ENCODE results near the gene SARDH.

The SARDH gene

DNA sequence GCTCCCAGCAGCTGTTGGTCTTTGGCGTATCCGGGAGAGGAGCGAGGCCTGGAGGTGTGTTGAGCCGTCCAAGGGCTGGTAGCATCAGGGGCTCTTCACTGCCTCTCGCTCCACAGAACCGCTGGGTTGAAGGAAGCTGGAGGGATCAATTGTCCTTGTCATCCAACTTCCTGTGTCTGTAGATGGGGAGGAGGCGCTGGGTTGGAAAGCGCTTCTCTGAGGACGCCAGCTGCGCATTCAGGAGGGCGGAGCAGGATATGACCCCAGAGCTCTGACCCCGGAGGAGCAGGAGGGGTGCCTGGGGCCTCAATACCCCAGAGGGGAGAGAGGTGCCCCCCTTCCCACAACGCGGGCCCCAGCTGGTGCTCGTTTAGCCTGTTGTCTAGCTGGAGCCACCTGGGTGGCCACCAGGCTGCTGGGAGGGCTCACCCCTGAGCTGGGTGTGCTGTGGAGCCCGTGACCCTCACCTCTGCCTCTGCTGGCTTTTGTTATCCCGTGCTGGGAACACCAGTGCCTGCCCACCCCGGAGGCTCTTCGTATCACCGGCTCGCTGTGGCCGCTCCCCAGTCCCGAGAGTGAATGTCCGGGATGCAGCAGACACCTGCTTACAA lies 104.0 kb downstream of the SARDH start:
- Histone ChIP-seq H3K9me3 (ENCODE audit: insufficient read depth, low read depth, low read length) (no peaks in the 10 kb centered on the region), H3K9ac (ENCODE audit: low read depth, low read length, poor library complexity, severe bottlenecking) (no peak overlapping the region), H3K4me2 (ENCODE audit: low read depth, low read length, poor library complexity, severe bottlenecking) (no peak overlapping the region), H2AFZ (ENCODE audit: low read length) (no peak overlapping the region), H3K9me2 (replicated peaks; ENCODE audit: low read depth, low read length) (no peaks in the 10 kb centered on the region), H3K4me3 (ENCODE audit: low read length, poor library complexity, severe bottlenecking) (no peak overlapping the region), H3K79me2 (ENCODE audit: insufficient read depth, low read length) (no peaks in the 10 kb centered on the region), H3K27me3 (ENCODE audit: insufficient read depth, low read length, poor library complexity, severe bottlenecking) (no peaks in the 10 kb centered on the region), H3K4me1 (ENCODE audit: insufficient read depth, low read length, poor library complexity, severe bottlenecking) (peaks cover 4% of the 10 kb centered on the region), H4K20me1 (ENCODE audit: insufficient read depth, low read length, poor library complexity, severe bottlenecking) (no peaks in the 10 kb centered on the region), H3F3A (ENCODE audit: low read depth) (no peaks in the 10 kb centered on the region), H3K36me3 (ENCODE audit: insufficient read depth, low read length) (no peaks in the 10 kb centered on the region)
- TF ChIP-seq EZH2phosphoT487 (IDR thresholded peaks at IDR 0.05; ENCODE audit: borderline replicate concordance) = no peak
- TF ChIP-seq, protein P1, sequence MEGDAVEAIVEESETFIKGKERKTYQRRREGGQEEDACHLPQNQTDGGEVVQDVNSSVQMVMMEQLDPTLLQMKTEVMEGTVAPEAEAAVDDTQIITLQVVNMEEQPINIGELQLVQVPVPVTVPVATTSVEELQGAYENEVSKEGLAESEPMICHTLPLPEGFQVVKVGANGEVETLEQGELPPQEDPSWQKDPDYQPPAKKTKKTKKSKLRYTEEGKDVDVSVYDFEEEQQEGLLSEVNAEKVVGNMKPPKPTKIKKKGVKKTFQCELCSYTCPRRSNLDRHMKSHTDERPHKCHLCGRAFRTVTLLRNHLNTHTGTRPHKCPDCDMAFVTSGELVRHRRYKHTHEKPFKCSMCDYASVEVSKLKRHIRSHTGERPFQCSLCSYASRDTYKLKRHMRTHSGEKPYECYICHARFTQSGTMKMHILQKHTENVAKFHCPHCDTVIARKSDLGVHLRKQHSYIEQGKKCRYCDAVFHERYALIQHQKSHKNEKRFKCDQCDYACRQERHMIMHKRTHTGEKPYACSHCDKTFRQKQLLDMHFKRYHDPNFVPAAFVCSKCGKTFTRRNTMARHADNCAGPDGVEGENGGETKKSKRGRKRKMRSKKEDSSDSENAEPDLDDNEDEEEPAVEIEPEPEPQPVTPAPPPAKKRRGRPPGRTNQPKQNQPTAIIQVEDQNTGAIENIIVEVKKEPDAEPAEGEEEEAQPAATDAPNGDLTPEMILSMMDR (conservative IDR thresholded peaks at IDR 0.05; ENCODE audit: low read length) = no peak

DNA sequence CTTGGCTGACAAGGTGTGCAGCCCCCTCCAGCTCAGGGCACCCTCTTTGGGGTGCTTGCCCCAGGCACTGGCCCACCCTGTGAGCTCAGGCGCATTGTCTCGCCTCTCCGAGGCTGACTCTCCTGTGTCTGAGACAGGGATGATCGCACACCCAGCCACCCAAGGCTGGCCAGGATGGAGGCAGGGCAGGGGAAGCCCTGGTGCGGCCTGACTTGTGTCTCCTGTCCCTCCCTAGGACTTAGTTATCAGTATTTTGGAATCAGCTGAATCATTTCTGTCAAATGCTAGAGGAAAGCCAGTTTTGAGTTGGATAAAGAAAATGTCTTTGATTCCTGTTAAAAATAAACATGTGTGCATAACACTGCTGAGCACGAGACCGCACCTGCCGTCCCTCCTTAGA lies 104.5 kb downstream of the SARDH start:
- Histone ChIP-seq H3K4me1 (ENCODE audit: insufficient read depth, low read length, poor library complexity, severe bottlenecking) (peaks cover 4% of the 10 kb centered on the region), H3K4me2 (ENCODE audit: low read depth, low read length, poor library complexity, severe bottlenecking) (no peak overlapping the region), H3K9ac (ENCODE audit: low read depth, low read length, poor library complexity, severe bottlenecking) (no peak overlapping the region), H3K27me3 (ENCODE audit: insufficient read depth, low read length, poor library complexity, severe bottlenecking) (no peaks in the 10 kb centered on the region), H3K9me2 (replicated peaks; ENCODE audit: low read depth, low read length) (no peaks in the 10 kb centered on the region), H3K36me3 (ENCODE audit: insufficient read depth, low read length) (no peaks in the 10 kb centered on the region), H2AFZ (ENCODE audit: low read length) (no peak overlapping the region), H3K4me3 (ENCODE audit: low read length, poor library complexity, severe bottlenecking) (no peak overlapping the region), H3F3A (ENCODE audit: low read depth) (no peaks in the 10 kb centered on the region), H4K20me1 (ENCODE audit: insufficient read depth, low read length, poor library complexity, severe bottlenecking) (no peaks in the 10 kb centered on the region), H3K79me2 (ENCODE audit: insufficient read depth, low read length) (no peaks in the 10 kb centered on the region), H3K9me3 (ENCODE audit: insufficient read depth, low read depth, low read length) (no peaks in the 10 kb centered on the region)
- no peak for TF ChIP-seq EZH2phosphoT487 (IDR thresholded peaks at IDR 0.05; ENCODE audit: borderline replicate concordance)
- TF ChIP-seq, protein P1 (conservative IDR thresholded peaks at IDR 0.05; ENCODE audit: low read length) = no peak

DNA sequence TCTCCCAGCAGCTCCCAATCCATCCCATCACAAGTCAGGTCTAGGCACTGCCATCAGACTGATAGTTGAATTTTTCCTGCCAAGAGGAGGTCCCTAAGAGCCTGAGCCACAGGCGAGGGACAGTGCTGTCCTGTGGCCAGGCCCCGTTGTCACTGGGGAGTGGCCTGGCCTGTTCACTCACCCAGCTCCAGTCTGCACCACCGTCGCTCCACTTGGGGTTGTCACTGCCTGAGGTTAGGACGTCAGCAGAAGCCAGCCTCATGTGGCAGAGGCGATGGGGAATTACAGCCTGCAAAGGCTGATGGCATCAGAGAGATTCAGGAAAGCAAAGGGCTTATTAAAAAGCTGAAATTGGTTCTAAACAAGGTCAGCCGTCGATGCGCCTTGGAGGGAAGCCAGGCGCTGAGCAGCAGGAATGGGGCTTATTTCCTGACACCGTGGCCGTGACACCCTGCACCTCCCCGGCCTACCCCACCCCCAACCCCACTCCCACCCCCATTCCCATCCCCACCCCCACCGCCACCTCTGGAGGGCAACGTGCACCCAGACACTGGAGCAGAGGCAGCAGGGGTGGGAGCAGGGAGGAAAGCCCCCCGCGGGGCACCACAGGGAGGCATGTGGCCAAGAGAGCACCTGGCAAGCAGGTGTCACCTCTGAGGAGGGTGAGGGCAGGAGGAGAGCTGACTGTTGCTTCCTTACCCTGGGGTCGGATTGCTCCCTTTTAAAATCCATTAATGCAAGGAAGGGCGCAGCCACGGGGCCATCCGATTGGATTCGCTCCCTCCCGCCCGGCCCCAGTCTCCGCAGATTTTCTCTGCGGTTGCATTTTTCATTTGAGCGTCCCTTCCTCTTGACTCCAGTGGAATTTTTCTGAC lies 105.1 kb downstream of the SARDH start:
- Histone ChIP-seq H3K36me3 (ENCODE audit: insufficient read depth, low read length) (no peaks in the 10 kb centered on the region), H4K20me1 (ENCODE audit: insufficient read depth, low read length, poor library complexity, severe bottlenecking) (no peaks in the 10 kb centered on the region), H3K4me1 (ENCODE audit: insufficient read depth, low read length, poor library complexity, severe bottlenecking) (peaks cover 4% of the 10 kb centered on the region), H3K79me2 (ENCODE audit: insufficient read depth, low read length) (no peaks in the 10 kb centered on the region), H3F3A (ENCODE audit: low read depth) (no peaks in the 10 kb centered on the region), H3K9me3 (ENCODE audit: insufficient read depth, low read depth, low read length) (no peaks in the 10 kb centered on the region), H3K4me2 (ENCODE audit: low read depth, low read length, poor library complexity, severe bottlenecking) (no peak overlapping the region), H3K9me2 (replicated peaks; ENCODE audit: low read depth, low read length) (no peaks in the 10 kb centered on the region), H2AFZ (ENCODE audit: low read length) (no peak overlapping the region), H3K27me3 (ENCODE audit: insufficient read depth, low read length, poor library complexity, severe bottlenecking) (no peaks in the 10 kb centered on the region), H3K9ac (ENCODE audit: low read depth, low read length, poor library complexity, severe bottlenecking) (no peak overlapping the region), H3K4me3 (ENCODE audit: low read length, poor library complexity, severe bottlenecking) (no peak overlapping the region)
- TF ChIP-seq EZH2phosphoT487 (IDR thresholded peaks at IDR 0.05; ENCODE audit: borderline replicate concordance) = no peak
- TF ChIP-seq, protein P1 (conservative IDR thresholded peaks at IDR 0.05; ENCODE audit: low read length) = no peak
